HEK293 (cell line): ENCODE data around the gene CD300LF.

Experiments
- CTCF ChIA-PET: fragments of 350-600 bp; formaldehyde crosslinking; extraction: SDS; loops from one replicate; lab custom pipeline; 2021; ENCODE audit warnings: antibody characterized with exemption; lab: Yijun Ruan, JAX
- POLR2A ChIA-PET: fragments of 300-600 bp; formaldehyde crosslinking; extraction: SDS; loops from one replicate; lab custom pipeline; 2020; ENCODE audit warnings: antibody characterized with exemption, inconsistent platforms; lab: Yijun Ruan, JAX
- H3K27ac ChIP-seq: fragments of 200-500 bp; sonication (Bioruptor generic); 2 replicates; pipeline ENCODE4 v1.5.1; 2014; ENCODE audit warnings: low read depth, low read length, control low read depth, inconsistent platforms; ENCODE audit errors: extremely low read depth
- H3K36me3 ChIP-seq, 2 experiments: fragments of 200-500 bp in 1 of 2; sonication (Bioruptor generic) in 1 of 2; 1 replicate in 1 of 2; 2 replicates in 1 of 2; pipeline ENCODE4 v1.5.1; 2014 to 2017; ENCODE audit warnings: inconsistent platforms in 2 of 2, low read length in 2 of 2; ENCODE audit not compliant: control insufficient read depth in 2 of 2, insufficient read depth in 1 of 2
- H3K4me1 ChIP-seq: fragments of 200-500 bp; sonication (Bioruptor generic); 2 replicates; pipeline ENCODE4 v1.5.1; 2014; ENCODE audit warnings: mild to moderate bottlenecking, low read length, inconsistent platforms; ENCODE audit not compliant: control insufficient read depth, insufficient read depth
- H3K4me3 ChIP-seq: 2 replicates; pipeline ENCODE4 v1.5.1; 2011; ENCODE audit warnings: low read depth, mild to moderate bottlenecking, control low read depth, low read length, moderate library complexity
- H3K9me3 ChIP-seq: fragments of 200-500 bp; sonication (Bioruptor generic); 2 replicates; pipeline ENCODE4 v1.5.1; 2014; ENCODE audit warnings: low read depth, low read length, inconsistent platforms; ENCODE audit not compliant: control insufficient read depth, insufficient read depth
- ATF2 ChIP-seq: fragments of 450-650 bp; formaldehyde crosslinking; IDR thresholded peaks from 2 replicates; pipeline ENCODE4 v1.5.1; 2016; ENCODE audit warnings: missing biosample characterization, missing genetic modification characterization, low read depth
- GLIS1 ChIP-seq: fragments of 450-650 bp; formaldehyde crosslinking; IDR thresholded peaks from 2 replicates; pipeline ENCODE4 v1.5.1; 2016; ENCODE audit warnings: missing biosample characterization, missing genetic modification characterization
- IKZF3 ChIP-seq: fragments of 450-650 bp; IDR thresholded peaks from 2 replicates; pipeline ENCODE4 v1.5.0; 2018; ENCODE audit warnings: missing biosample characterization, mild to moderate bottlenecking, missing genetic modification characterization, moderate library complexity
- MYNN ChIP-seq: fragments of 450-650 bp; formaldehyde crosslinking; IDR thresholded peaks from 2 replicates; pipeline ENCODE4 v1.5.1; 2016; ENCODE audit warnings: missing biosample characterization, missing genetic modification characterization, borderline replicate concordance
- PRDM4 ChIP-seq: fragments of 450-650 bp; formaldehyde crosslinking; IDR thresholded peaks from 2 replicates; pipeline ENCODE4 v1.5.1; 2017; ENCODE audit warnings: missing biosample characterization, missing genetic modification characterization
- REPIN1 ChIP-seq: fragments of 450-650 bp; formaldehyde crosslinking; IDR thresholded peaks from 2 replicates; pipeline ENCODE4 v1.5.1; 2017; ENCODE audit warnings: missing biosample characterization, missing genetic modification characterization, low read depth
- SP3 ChIP-seq: fragments of 450-650 bp; formaldehyde crosslinking; IDR thresholded peaks from 2 replicates; pipeline ENCODE4 v1.5.1; 2016; ENCODE audit warnings: missing biosample characterization, missing genetic modification characterization
- WT1 ChIP-seq: fragments of 450-650 bp; formaldehyde crosslinking; IDR thresholded peaks from 2 replicates; pipeline ENCODE4 v1.5.1; 2016; ENCODE audit warnings: missing biosample characterization, missing genetic modification characterization
- ZFP3 ChIP-seq: fragments of 450-650 bp; formaldehyde crosslinking; IDR thresholded peaks from 2 replicates; pipeline ENCODE4 v1.5.1; 2016; ENCODE audit warnings: low read depth, missing biosample characterization, missing genetic modification characterization
- ZFP41 ChIP-seq: fragments of 450-650 bp; formaldehyde crosslinking; IDR thresholded peaks from 2 replicates; pipeline ENCODE4 v1.5.1; 2016; ENCODE audit warnings: missing biosample characterization, missing genetic modification characterization, borderline replicate concordance
- ZNF148 ChIP-seq: fragments of 450-650 bp; formaldehyde crosslinking; IDR thresholded peaks from 2 replicates; pipeline ENCODE4 v1.5.0; 2017; ENCODE audit warnings: missing biosample characterization, missing genetic modification characterization, borderline replicate concordance
- ZNF157 ChIP-seq: fragments of 450-650 bp; formaldehyde crosslinking; IDR thresholded peaks from 2 replicates; pipeline ENCODE4 v1.5.1; 2016; ENCODE audit warnings: missing biosample characterization, missing genetic modification characterization
- ZNF169 ChIP-seq: fragments of 450-650 bp; formaldehyde crosslinking; IDR thresholded peaks from 2 replicates; pipeline ENCODE4 v1.5.1; 2016; ENCODE audit warnings: missing biosample characterization, missing genetic modification characterization
- ZNF211 ChIP-seq: fragments of 450-650 bp; formaldehyde crosslinking; IDR thresholded peaks from 2 replicates; pipeline ENCODE4 v1.5.1; 2016; ENCODE audit warnings: low read depth, missing biosample characterization, missing genetic modification characterization
- ZNF214 ChIP-seq: fragments of 450-650 bp; formaldehyde crosslinking; IDR thresholded peaks from 2 replicates; pipeline ENCODE4 v1.5.1; 2017; ENCODE audit warnings: missing biosample characterization, mild to moderate bottlenecking, missing genetic modification characterization, borderline replicate concordance
- ZNF398 ChIP-seq: fragments of 450-650 bp; formaldehyde crosslinking; IDR thresholded peaks from 2 replicates; pipeline ENCODE4 v1.5.1; 2017; ENCODE audit warnings: missing biosample characterization, missing genetic modification characterization
- ZNF501 ChIP-seq: fragments of 450-650 bp; formaldehyde crosslinking; IDR thresholded peaks from 2 replicates; pipeline ENCODE4 v1.5.1; 2016; ENCODE audit warnings: missing biosample characterization, missing genetic modification characterization
- ZNF549 ChIP-seq: fragments of 450-650 bp; IDR thresholded peaks from 2 replicates; pipeline ENCODE4 v1.5.1; 2018; ENCODE audit warnings: missing biosample characterization, missing genetic modification characterization, mild to moderate bottlenecking, inconsistent platforms, moderate library complexity
- ZNF596 ChIP-seq: fragments of 450-650 bp; IDR thresholded peaks from 2 replicates; pipeline ENCODE4 v1.5.0; 2018; ENCODE audit warnings: missing biosample characterization, mild to moderate bottlenecking, missing genetic modification characterization, moderate library complexity
- ZNF645 ChIP-seq: fragments of 450-650 bp; formaldehyde crosslinking; IDR thresholded peaks from 2 replicates; pipeline ENCODE4; 2016; ENCODE audit warnings: missing biosample characterization, missing genetic modification characterization
- ZNF658 ChIP-seq: fragments of 450-650 bp; formaldehyde crosslinking; IDR thresholded peaks from 2 replicates; pipeline ENCODE4; 2016; ENCODE audit warnings: missing biosample characterization, missing genetic modification characterization
- ZNF677 ChIP-seq: fragments of 450-650 bp; IDR thresholded peaks from 2 replicates; pipeline ENCODE4 v1.5.0; 2018; ENCODE audit warnings: missing biosample characterization, mild to moderate bottlenecking, missing genetic modification characterization, moderate library complexity
- ZNF747 ChIP-seq: fragments of 450-650 bp; formaldehyde crosslinking; IDR thresholded peaks from 2 replicates; pipeline ENCODE4 v1.5.1; 2016; ENCODE audit warnings: missing biosample characterization, missing genetic modification characterization
- ZNF768 ChIP-seq: fragments of 450-650 bp; formaldehyde crosslinking; IDR thresholded peaks from 2 replicates; pipeline ENCODE4 v1.5.1; 2018; ENCODE audit warnings: missing biosample characterization, mild to moderate bottlenecking, missing genetic modification characterization
- ZNF776 ChIP-seq: fragments of 450-650 bp; formaldehyde crosslinking; IDR thresholded peaks from 2 replicates; pipeline ENCODE4 v1.5.0; 2017; ENCODE audit warnings: missing biosample characterization, missing genetic modification characterization, borderline replicate concordance
- ZSCAN5A ChIP-seq: fragments of 450-650 bp; formaldehyde crosslinking; IDR thresholded peaks from 2 replicates; pipeline ENCODE4 v1.5.1; 2016; ENCODE audit warnings: missing biosample characterization, missing genetic modification characterization

The CD300LF gene

GRCh38 chr17:74723891-74724290 lies 11.2 kb upstream of the CD300LF start:
- ChIA-PET POLR2A (no interaction called here), CTCF (interaction anchor here (0.7 kb wide), 1 partner anchor 199 kb away, joined by 4 read pairs; no protein-coding TSS in a partner anchor)
- no peak for TF ChIP-seq IKZF3 (tag by site-specific recombination)
- no peak for TF ChIP-seq ZNF214 (tag by site-specific recombination)
- TF ChIP-seq ZNF148 (tag by site-specific recombination) = no peak
- no peak for TF ChIP-seq ZSCAN5A (tag by site-specific recombination)
- no peak for TF ChIP-seq SP3
- no peak for TF ChIP-seq ZFP3 (tag by site-specific recombination)
- no peak for TF ChIP-seq ZNF169 (tag by site-specific recombination)
- TF ChIP-seq ZNF677 (tag by site-specific recombination) = no peak
- TF ChIP-seq ZNF157 (tag by site-specific recombination) = no peak
- no peak for TF ChIP-seq ZNF747 (tag by site-specific recombination)
- TF ChIP-seq ATF2 = no peak
- no peak for TF ChIP-seq GLIS1 (tag by site-specific recombination)
- TF ChIP-seq ZNF645 (tag by site-specific recombination) = no peak
- no peak for TF ChIP-seq MYNN (tag by site-specific recombination)
- TF ChIP-seq ZNF398 (tag by site-specific recombination) = no peak
- Histone ChIP-seq H3K4me3 (no peak overlapping the region), H3K4me1 (no peaks in the 10 kb centered on the region), H3K27ac (no peak overlapping the region), H3K36me3 (no peaks in the 10 kb centered on the region), H3K9me3 (no peaks in the 10 kb centered on the region)

- Histone ChIP-seq H3K4me3 (no peak overlapping the region), H3K36me3 (no peaks in the 10 kb centered on the region), H3K4me1 (no peaks in the 10 kb centered on the region), H3K9me3 (no peaks in the 10 kb centered on the region), H3K27ac (no peak overlapping the region)
- ChIA-PET CTCF (interaction anchor here (0.6 to 1.6 kb wide), 2 partner anchors 66 to 157 kb away, joined by 3 read pairs; no protein-coding TSS in a partner anchor), POLR2A (no interaction called here)
- TF ChIP-seq WT1 (tag by site-specific recombination) = no peak
- TF ChIP-seq REPIN1 (tag by site-specific recombination) = no peak
- TF ChIP-seq ZNF658 (tag by site-specific recombination) = no peak
- no peak for TF ChIP-seq ZNF596 (tag by site-specific recombination)
- no peak for TF ChIP-seq ZNF549
- TF ChIP-seq ZNF776 = no peak
- no peak for TF ChIP-seq ZNF211 (tag by site-specific recombination)
- no peak for TF ChIP-seq PRDM4 (tag by site-specific recombination)
- TF ChIP-seq ZFP41 (tag by site-specific recombination) = no peak
- TF ChIP-seq ZNF768 (tag by site-specific recombination) = no peak
- TF ChIP-seq ZNF501 (tag by site-specific recombination) = no peak
These were observed 10.1 kb upstream of the CD300LF start for GRCh38 chr17:74722782-74723181.
